Tibial artery (tissue), 4 donors: ENCODE measurements around the gene C1orf21.

ENCODE experiments used
- DNase-seq, 2 donors: peaks; one replicate each; pipeline ENCODE4 v3.0.0-alpha.2; 2019
- H3K27ac ChIP-seq, 2 donors: fragments of 200-600 bp; sonication (generic) in 1 of 2; 1 replicate in 1 of 2; 2 replicates in 1 of 2; pipeline ENCODE4 v1.5.1; 2018 to 2019; ENCODE audit warnings: mild to moderate bottlenecking in 1 of 2
- H3K27me3 ChIP-seq, 2 donors: fragments of 200-600 bp; sonication (generic) in 1 of 2; one replicate each; pipeline versions ENCODE4 v1.5.1 to v1.6.0; 2016 to 2019
- H3K36me3 ChIP-seq, 3 donors: fragments of 200-600 bp; sonication (generic) in 2 of 3; one replicate each; pipeline ENCODE4 v1.5.1; 2016 to 2019; ENCODE audit warnings: mild to moderate bottlenecking in 2 of 3
- H3K4me1 ChIP-seq, 4 donors: fragments of 200-600 bp; sonication (generic) in 2 of 4; 1 replicate in 3 of 4; 2 replicates in 1 of 4; pipeline ENCODE4 v1.5.1; 2016 to 2019
- H3K4me3 ChIP-seq, 2 donors: fragments of 200-600 bp; sonication (generic) in 1 of 2; 1 replicate in 1 of 2; 2 replicates in 1 of 2; pipeline ENCODE4 v1.5.1; 2018 to 2019; ENCODE audit warnings: mild to moderate bottlenecking in 2 of 2
- H3K9me3 ChIP-seq, 3 donors: fragments of 200-600 bp; sonication (generic) in 1 of 3; one replicate each; pipeline ENCODE4 v1.5.1; 2016 to 2019
- intact Hi-C: fragments of 100-400 bp; cut with DNase I; formaldehyde crosslinking; loops from one replicate; pipeline ENCODE4 v1.15.0; 2023; ENCODE audit warnings: low total_unique reads
- TF ChIP-seq, protein P1 (sequence below), 2 experiments: fragments of 200-600 bp in 1 of 2; fragments of 450-650 bp in 1 of 2; IDR thresholded peaks; one replicate each; pipeline ENCODE4 v1.5.1; 2017 to 2019; ENCODE audit warnings: antibody characterized with exemption in 2 of 2, mild to moderate bottlenecking in 1 of 2, moderate library complexity in 1 of 2

C1orf21 gene

DNA sequence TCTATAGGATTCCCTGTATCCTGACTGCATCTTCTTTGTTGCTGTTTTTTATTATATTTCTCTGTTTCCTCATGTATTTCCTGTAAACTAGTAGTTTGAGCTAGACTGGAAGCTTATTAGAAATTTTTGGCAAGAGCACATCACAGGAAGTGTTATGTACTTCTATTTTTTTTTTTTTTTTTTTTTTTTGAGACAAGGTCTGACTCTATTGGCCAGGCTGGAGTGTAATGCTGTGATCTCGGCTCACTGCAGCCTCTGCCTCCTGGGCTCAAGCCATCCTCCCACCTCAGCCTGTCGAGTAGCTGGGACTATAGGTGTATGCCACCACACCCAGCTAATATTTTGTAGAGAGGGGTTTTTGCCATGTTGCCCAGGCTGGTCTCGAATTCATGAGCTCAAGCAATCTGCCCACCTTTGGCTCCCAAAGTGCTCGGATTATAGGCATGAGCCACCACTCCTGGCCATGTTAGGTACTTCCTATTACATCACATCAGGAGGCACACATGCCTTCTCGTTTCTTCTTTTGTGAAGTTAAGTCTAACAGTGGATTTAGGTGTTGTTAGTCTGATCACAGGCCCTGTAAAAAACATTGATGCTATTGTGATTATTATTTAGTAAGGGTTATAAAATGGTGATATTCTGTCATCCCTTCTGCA, 12.5 kb downstream of the C1orf21 start:
- Histone ChIP-seq H3K27me3 (no peaks in the 10 kb centered on the region), H3K36me3 (no peaks in the 10 kb centered on the region), H3K4me1 (no peaks in the 10 kb centered on the region), H3K27ac (no peak overlapping the region), H3K9me3 (no peaks in the 10 kb centered on the region), H3K4me3 (no peak overlapping the region)
- intact Hi-C loops = no loop called here
- no peak for DNase-seq
- TF ChIP-seq, protein P1, sequence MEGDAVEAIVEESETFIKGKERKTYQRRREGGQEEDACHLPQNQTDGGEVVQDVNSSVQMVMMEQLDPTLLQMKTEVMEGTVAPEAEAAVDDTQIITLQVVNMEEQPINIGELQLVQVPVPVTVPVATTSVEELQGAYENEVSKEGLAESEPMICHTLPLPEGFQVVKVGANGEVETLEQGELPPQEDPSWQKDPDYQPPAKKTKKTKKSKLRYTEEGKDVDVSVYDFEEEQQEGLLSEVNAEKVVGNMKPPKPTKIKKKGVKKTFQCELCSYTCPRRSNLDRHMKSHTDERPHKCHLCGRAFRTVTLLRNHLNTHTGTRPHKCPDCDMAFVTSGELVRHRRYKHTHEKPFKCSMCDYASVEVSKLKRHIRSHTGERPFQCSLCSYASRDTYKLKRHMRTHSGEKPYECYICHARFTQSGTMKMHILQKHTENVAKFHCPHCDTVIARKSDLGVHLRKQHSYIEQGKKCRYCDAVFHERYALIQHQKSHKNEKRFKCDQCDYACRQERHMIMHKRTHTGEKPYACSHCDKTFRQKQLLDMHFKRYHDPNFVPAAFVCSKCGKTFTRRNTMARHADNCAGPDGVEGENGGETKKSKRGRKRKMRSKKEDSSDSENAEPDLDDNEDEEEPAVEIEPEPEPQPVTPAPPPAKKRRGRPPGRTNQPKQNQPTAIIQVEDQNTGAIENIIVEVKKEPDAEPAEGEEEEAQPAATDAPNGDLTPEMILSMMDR (IDR thresholded peaks at IDR 0.05) = no peak

DNA sequence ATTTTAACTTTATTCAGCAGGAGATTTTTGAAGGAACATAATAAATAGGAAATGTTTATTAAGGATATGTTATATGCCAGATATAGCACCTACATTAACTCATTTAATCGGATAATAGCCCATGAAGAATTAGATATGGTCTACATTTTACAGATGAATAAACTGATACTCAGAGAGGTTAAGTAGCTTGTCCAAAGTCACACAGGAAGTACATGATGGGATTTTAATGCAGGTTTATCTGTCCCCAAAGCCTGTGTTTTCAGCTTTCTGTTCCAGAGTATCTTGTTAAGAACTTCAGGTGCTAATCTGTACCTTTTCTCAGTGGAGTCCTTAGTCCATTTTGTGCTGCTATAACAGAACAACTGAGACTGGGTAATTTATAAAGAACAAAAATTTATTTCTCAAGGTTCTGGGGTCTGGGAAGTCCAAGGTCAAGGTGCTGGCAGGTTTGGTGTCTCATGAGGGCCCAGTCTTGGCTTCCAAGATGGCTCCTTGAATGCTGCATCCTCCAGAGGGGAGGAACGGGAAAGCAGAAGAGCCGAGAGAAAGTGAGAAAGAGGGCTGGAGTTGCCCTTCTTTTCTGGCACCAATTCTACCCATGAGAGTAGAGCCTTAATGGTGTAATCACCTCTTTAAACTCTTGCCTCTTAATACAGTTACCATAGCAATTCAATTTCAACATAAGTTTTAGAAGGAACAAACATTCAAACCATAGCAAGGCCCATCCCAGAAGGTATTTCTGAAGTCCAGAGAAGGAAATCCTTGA, 17.3 kb downstream of the C1orf21 start:
- TF ChIP-seq, protein P1 (IDR thresholded peaks at IDR 0.05) = no peak
- no peak overlapping the region for H3K27ac ChIP-seq
- intact Hi-C loops = no loop called here
- H3K4me1 ChIP-seq = peaks cover 0 to 7% (median 0%) of the 10 kb centered on the region in 4 donors
- DNase-seq = no peak
- no peaks in the 10 kb centered on the region for H3K36me3 ChIP-seq
- no peaks in the 10 kb centered on the region for H3K27me3 ChIP-seq
- no peaks in the 10 kb centered on the region for H3K9me3 ChIP-seq
- H3K4me3 ChIP-seq = no peak overlapping the region

DNA sequence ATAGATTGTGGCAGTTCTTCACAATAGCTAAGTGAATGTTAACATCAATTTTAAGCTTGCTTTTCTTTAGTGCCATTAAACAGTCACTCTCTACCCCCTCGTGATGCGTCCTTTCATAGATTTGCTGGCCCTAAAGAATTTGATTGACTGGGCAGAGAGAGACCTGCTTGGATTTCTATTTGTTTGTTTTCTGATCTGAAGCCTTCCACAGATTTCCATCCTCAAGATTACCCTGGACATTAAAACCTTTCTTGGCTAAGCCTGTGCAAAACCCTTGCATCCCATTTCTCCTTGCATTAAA, 17.8 kb downstream of the C1orf21 start:
- Histone ChIP-seq H3K27me3 (no peaks in the 10 kb centered on the region), H3K9me3 (no peaks in the 10 kb centered on the region), H3K27ac (no peak overlapping the region), H3K4me1 (peaks cover 0 to 7% (median 0%) of the 10 kb centered on the region in 4 donors), H3K36me3 (no peaks in the 10 kb centered on the region), H3K4me3 (no peak overlapping the region)
- intact Hi-C loops = no loop called here
- TF ChIP-seq, protein P1 (IDR thresholded peaks at IDR 0.05) = no peak
- DNase-seq = no peak

DNA sequence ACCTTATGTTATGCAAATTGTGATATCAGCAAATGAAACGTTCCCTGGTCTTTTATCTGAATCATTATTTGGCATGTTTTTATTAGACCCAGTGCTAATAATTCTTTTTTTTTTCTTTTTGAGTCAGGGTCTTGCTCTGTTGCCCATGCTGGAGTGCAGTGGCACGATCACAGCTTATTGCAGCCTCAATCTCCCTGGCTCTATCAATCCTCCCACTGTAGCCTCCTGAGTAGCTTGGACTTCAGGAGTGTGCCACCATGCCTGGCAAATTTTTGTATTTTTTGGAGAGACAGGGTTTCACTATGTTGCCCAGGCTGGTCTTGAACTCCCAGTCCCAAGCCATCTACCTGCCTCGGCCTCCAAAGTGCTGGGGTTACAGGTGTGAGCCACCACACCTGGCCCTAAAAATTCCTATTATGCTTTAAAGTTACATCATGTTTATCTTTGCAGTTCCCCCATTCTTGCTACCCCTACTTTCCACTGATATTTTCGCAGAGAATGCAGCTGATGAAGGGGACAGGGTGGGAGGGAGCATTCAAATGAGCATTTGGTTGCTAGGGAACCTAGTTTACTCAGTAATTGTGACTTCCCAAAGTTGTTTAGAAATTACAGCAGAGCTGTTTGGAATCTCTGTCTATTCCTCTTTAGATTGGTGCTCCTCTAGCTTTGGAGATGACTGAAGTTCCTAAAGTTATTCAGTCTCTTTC, 18.4 kb downstream of the C1orf21 start:
- TF ChIP-seq, protein P1 (IDR thresholded peaks at IDR 0.05) = no peak
- no peaks in the 10 kb centered on the region for H3K27me3 ChIP-seq
- H3K9me3 ChIP-seq = no peaks in the 10 kb centered on the region
- no peak overlapping the region for H3K4me3 ChIP-seq
- H3K27ac ChIP-seq = no peak overlapping the region
- no peak for DNase-seq
- intact Hi-C loops = no loop called here
- no peaks in the 10 kb centered on the region for H3K36me3 ChIP-seq
- peaks cover 0 to 7% (median 0%) of the 10 kb centered on the region in 4 donors for H3K4me1 ChIP-seq

DNA sequence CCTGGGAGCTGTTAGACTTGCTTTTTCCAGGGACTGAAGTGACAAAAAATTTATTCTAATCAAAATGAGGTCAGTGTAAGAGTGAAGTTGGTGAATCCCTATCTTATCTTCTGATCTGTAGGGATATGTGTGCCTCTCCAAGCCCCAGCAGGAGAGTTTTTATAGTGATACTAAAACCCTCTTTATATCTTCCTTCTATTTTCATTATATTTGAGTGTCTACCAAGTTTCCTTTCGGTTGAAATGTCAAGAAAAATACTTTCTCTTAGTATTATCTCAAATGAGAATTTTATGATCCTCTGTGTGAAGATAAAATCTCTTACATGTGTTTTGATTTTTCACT, 18.9 kb downstream of the C1orf21 start:
- H3K36me3 ChIP-seq = no peaks in the 10 kb centered on the region
- H3K27me3 ChIP-seq = no peaks in the 10 kb centered on the region
- TF ChIP-seq, protein P1 (IDR thresholded peaks at IDR 0.05) = no peak
- H3K4me3 ChIP-seq = no peak overlapping the region
- DNase-seq = no peak
- H3K4me1 ChIP-seq = peaks cover 0 to 7% (median 0%) of the 10 kb centered on the region in 4 donors
- intact Hi-C loops = no loop called here
- H3K9me3 ChIP-seq = no peaks in the 10 kb centered on the region
- no peak overlapping the region for H3K27ac ChIP-seq
